Activated naive CD4-positive, alpha-beta T cell treated with anti-CD3 and anti-CD28 coated beads, Interleukin-2, amount 50 U/mL, for 72 hours (primary cell): ENCODE measurements around the gene BTN2A1. TPM values are rescaled to one million over a fixed set of nuclear protein-coding genes. Genes with fewer than 3 reads are reported as not detected.
A peak's percentile ranks its signal among the peaks of the same experiment; 100 is the strongest.
"Not testable (repeated sequence)": the region's sequence is repeated elsewhere in the genome, so short reads cannot be mapped to it uniquely, and the experiment has no call there.

Experiments used
- ATAC-seq, 2 donors: fragments of 150-1000 bp; cut with Tn5 transposase; 2 replicates each; pipeline ENCODE4 v1.10.0; 2021; ENCODE audit warnings: mild to moderate bottlenecking in 2 of 2, moderate library complexity in 2 of 2
- DNase-seq, 2 donors: peaks; one replicate each; pipeline ENCODE4 v3.0.0; 2021 to 2022; ENCODE audit warnings: low spot score in 2 of 2
- H3K27ac Mint-ChIP-seq, 2 donors: one replicate each; pipeline ENCODE4 v1.8.0; 2022; ENCODE audit warnings: mild to moderate bottlenecking in 2 of 2, mixed read lengths in 2 of 2
- H3K36me3 Mint-ChIP-seq, 2 donors: one replicate each; pipeline ENCODE4 v1.8.0; 2022; ENCODE audit warnings: mixed read lengths in 2 of 2
- H3K9me3 Mint-ChIP-seq, 2 donors: one replicate each; pipeline ENCODE4 v1.8.0; 2022; ENCODE audit warnings: mixed read lengths in 2 of 2
- total RNA-seq, 2 donors: library from RNA; stranded (reverse); gene quantifications; one replicate each; pipeline ENCODE4 v1.2.3, GENCODE V29; 2022

The BTN2A1 gene
- total RNA-seq, 2 donors from 2014 or later, result 21.8 to 37.0 TPM

- H3K9me3 Mint-ChIP-seq, result no peaks in the 10 kb centered on the region
- no peak for ATAC-seq
- peak overlapping the region; percentile 41 to 63 for H3K27ac Mint-ChIP-seq
- DNase-seq, result no peak
- no peaks in the 10 kb centered on the region for H3K36me3 Mint-ChIP-seq
Measured at GRCh38 chr6:26494117-26494516, 36.4 kb downstream of the BTN2A1 start.

- DNase-seq (no peak), ATAC-seq (no peak)
- Mint-ChIP-seq H3K9me3 (no peaks in the 10 kb centered on the region), H3K27ac (no peak overlapping the region), H3K36me3 (no peaks in the 10 kb centered on the region)
Measured at GRCh38 chr6:26495281-26495680, 37.5 kb downstream of the BTN2A1 start.

DNA sequence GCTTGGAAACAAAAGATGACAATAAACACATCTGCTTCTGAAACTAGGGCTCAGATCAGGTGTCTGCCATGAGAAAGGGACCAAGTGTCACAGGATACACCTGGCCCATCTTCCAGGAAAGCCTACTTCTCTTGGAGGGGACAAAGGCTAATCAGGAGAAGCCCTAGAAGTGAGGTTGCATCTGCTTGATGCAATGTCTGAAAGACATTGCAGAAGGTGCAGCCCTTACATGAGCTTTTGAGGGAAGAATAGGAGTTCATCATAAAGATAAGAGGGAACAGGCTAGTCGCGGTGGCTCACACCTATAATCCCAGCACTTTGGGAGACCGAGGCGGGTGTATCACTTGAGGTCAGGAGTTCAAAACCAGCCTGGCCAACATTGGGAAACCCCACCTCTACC lies 39.9 kb downstream of the BTN2A1 start:
- peaks cover 4 to 8% of the 10 kb centered on the region in 2 donors for H3K36me3 Mint-ChIP-seq
- ATAC-seq (no peak), DNase-seq (no peak)
- no peak overlapping the region for H3K27ac Mint-ChIP-seq
- no peaks in the 10 kb centered on the region for H3K9me3 Mint-ChIP-seq

DNA sequence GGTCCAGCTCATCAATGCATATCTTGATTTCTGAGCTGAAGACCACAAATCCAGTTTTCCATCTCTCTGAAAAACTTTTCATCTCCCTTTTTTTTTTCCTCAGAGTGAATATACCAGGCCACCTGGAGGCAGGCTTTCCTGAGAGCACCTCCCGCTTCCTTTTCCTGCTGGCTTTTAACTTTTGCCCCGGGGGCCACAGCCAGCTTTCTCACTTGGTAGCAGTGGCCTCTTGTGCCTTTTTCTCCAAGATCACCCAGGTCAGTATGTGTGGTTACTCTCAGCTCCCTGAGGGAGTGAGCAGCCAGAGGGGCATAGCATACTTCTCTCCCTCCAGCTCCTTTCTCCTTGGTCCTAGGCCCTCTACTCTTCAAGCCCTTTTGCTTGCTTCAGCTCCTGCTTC lies 42.3 kb downstream of the BTN2A1 start, which contains the start of gene BTN1A1:
TSS of gene BTN1A1 (plus strand) at position 202 of the 400 bp plus-strand sequence. CDS start 984 bp downstream, outside the sequence.
- H3K27ac Mint-ChIP-seq, result no peak within 1 kb of the TSS
- peaks cover 4 to 8% of the 10 kb centered on the region in 2 donors for H3K36me3 Mint-ChIP-seq
- ATAC-seq (no peak), DNase-seq (no peak)
- H3K9me3 Mint-ChIP-seq, result no peaks in the 10 kb centered on the region

GRCh38 chr6:26501482-26501986 lies 43.8 kb downstream of the BTN2A1 start:
- H3K36me3 Mint-ChIP-seq, result peaks cover 4 to 8% of the 10 kb centered on the region in 2 donors

DNA sequence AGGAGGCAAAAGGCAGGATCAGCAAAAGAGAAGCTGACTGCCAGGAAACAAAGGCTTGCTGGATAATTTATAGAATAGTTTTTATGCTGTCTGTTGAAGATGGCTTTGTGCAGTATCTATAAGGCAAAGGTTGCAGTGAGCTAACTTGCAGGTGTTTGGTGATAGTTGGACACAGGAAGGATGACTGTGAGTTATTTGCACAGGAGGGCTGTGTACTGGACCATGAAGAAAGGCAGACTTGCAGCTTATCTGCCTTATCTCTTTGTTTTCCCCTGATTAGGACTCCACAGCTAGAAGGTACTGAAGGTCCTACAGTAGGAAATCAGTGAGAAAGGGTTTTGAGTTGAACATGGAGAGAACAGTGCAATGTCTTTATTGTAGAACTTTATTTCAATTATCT lies 44.4 kb downstream of the BTN2A1 start:
- ATAC-seq (no peak), DNase-seq (no peak)
- H3K27ac Mint-ChIP-seq, result no peak overlapping the region
- H3K9me3 Mint-ChIP-seq, result no peaks in the 10 kb centered on the region
- peaks cover 4 to 8% of the 10 kb centered on the region in 2 donors for H3K36me3 Mint-ChIP-seq

More at GRCh38 chr6:26501482-26501986, 43.8 kb downstream of the BTN2A1 start:
- Mint-ChIP-seq H3K27ac (no peak overlapping the region), H3K9me3 (no peaks in the 10 kb centered on the region)
- peak; percentile 68 to 82 for ATAC-seq
- DNase-seq, result peak in 1 of 2 donors; percentile 37

GRCh38 chr6:26502626-26503025 lies 44.9 kb downstream of the BTN2A1 start:
- DNase-seq (no peak), ATAC-seq (no peak)
- no peaks in the 10 kb centered on the region for H3K9me3 Mint-ChIP-seq
- H3K36me3 Mint-ChIP-seq, result peaks cover 4 to 8% of the 10 kb centered on the region in 2 donors
- H3K27ac Mint-ChIP-seq, result no peak overlapping the region

DNA sequence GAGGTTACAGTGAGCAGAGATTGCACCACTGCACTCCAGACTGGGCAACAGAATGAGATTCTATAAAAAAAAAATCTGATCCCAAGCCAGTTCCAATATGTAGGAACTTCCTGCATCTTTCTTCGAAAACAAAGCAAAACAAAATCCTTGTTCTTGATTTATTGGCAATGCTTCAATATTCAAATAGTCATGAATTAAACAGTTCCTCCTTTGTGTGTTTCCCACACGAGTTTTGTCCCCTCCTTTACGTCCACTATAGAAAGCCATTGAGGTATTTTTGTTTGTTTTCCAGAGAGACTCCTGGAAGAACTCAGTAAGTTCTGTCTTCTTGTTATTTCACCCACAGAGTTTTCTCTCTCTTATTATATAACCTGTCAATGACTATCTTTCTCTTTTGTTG lies 49.9 kb downstream of the BTN2A1 start:
- H3K9me3 Mint-ChIP-seq, result no peaks in the 10 kb centered on the region
- ATAC-seq (no peak), DNase-seq (no peak)
- H3K36me3 Mint-ChIP-seq, result no peaks in the 10 kb centered on the region
- no peak overlapping the region for H3K27ac Mint-ChIP-seq

DNA sequence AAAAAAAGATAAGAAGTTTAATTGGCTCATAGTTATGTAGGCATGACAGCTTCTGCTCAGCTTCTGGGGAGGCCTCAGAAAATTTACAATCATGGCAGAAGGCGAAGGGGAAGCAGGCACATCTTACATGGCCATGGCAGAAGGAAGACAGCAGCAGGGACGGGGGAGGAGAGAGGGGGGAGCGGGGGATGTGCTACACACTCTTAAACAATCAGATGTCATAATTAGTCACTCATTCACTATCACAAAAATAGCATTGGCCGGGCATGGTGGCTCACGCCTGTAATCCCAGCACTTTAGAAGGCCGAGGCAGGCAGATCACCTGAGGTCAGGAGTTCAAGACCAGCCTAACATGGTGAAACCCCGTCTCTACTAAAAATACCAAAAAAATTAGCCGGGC lies 53.3 kb downstream of the BTN2A1 start:
- ATAC-seq, DNase-seq, H3K36me3 Mint-ChIP-seq, H3K9me3 Mint-ChIP-seq, H3K27ac Mint-ChIP-seq: not testable (repeated sequence)

GRCh38 chr6:26514984-26515383 lies 57.2 kb downstream of the BTN2A1 start:
- DNase-seq (no peak), ATAC-seq (no peak)
- Mint-ChIP-seq H3K9me3 (no peaks in the 10 kb centered on the region), H3K27ac (no peak overlapping the region), H3K36me3 (no peaks in the 10 kb centered on the region)

- ATAC-seq (no peak), DNase-seq (no peak)
- H3K9me3 Mint-ChIP-seq, result no peaks in the 10 kb centered on the region
- no peak overlapping the region for H3K27ac Mint-ChIP-seq
- H3K36me3 Mint-ChIP-seq, result no peaks in the 10 kb centered on the region
Measured at GRCh38 chr6:26516481-26517427, 59.0 kb downstream of the BTN2A1 start.

Other genes starting within 250 kb of the BTN2A1 start
- 100 to 1,000 TPM in 1 of 2 donors, 10 to 100 TPM in 1; 78.2 to 121 TPM for gene BTN3A2, start 92.8 kb upstream of the BTN2A1 start, total RNA-seq
- gene BTN2A2, start 74.8 kb upstream of the BTN2A1 start, total RNA-seq, result 10 to 100 TPM; 23.5 to 43.5 TPM
- gene BTN3A1, start 55.7 kb upstream of the BTN2A1 start, total RNA-seq, result 10 to 100 TPM; 47.8 to 79.8 TPM
- 10 to 100 TPM; 49.7 to 63.8 TPM for gene BTN3A3, start 17.5 kb upstream of the BTN2A1 start, total RNA-seq
- gene BTN1A1, start 42.3 kb downstream of the BTN2A1 start, total RNA-seq, result under 1 TPM in 1 of 2 donors, not detected in 1; 0.16 TPM
- 10 to 100 TPM; 87.0 to 98.0 TPM for gene HMGN4, start 80.4 kb downstream of the BTN2A1 start, total RNA-seq
- gene ABT1, start 139.0 kb downstream of the BTN2A1 start, total RNA-seq, result 10 to 100 TPM; 20.3 to 28.2 TPM
- 10 to 100 TPM; 10.2 to 13.8 TPM for gene ZNF322, start 201.8 kb downstream of the BTN2A1 start, total RNA-seq